ENCODE measurements around the gene KRTAP5-4. TPM values are rescaled to one million over a fixed set of nuclear protein-coding genes. Genes with fewer than 3 reads are reported as not detected.
"Not testable (repeated sequence)": the region's sequence is repeated elsewhere in the genome, so short reads cannot be mapped to it uniquely, and the experiment has no call there.

The KRTAP5-4 gene
- total RNA-seq, 1 experiment from 2014 or later: not detected

DNA sequence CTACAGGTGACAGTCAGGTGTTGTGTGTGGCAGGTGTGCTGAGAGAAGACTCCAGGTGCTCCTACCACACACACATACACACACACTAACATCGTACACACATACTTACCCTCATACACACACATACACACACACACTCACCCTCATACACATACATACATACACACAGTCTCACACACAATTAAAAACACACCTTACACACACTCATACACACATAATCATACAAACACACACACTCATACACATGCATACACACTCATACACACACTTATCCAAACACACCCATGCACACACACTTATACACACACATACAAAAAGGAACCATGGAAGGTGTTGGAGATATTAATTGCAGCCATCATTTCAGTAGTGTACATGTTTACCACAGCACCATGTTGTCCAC is 18.3 kb downstream of the KRTAP5-4 start:
- Histone ChIP-seq H3K27ac (ENCODE audit: low read length) (no peak overlapping the region), H3K36me3 (ENCODE audit: control insufficient read depth, insufficient read depth, low read length) (no peaks in the 10 kb centered on the region), H3K27me3 (ENCODE audit: control insufficient read depth, insufficient read depth, low read length) (peaks cover 25% of the 10 kb centered on the region), H3K9me3 (ENCODE audit: control insufficient read depth, insufficient read depth, low read depth, low read length) (no peaks in the 10 kb centered on the region), H3K4me1 (ENCODE audit: control insufficient read depth, insufficient read depth, low read length) (no peaks in the 10 kb centered on the region), H3K4me3 (ENCODE audit: low read depth in 2 of 2, low read length in 2 of 2) (no peak overlapping the region)
- intact Hi-C loops (cut with micrococcal nuclease; ENCODE audit: unreplicated experiment): no loop called here
- ChIA-PET CTCF (no interaction called here), POLR2A (no interaction called here)
- in situ Hi-C loops (cut with HindIII; ENCODE audit: low pct_unique_long_range_greater_than_20kb, low sequenced_read_pairs): no loop called here
- ATAC-seq (no peak), DNase-seq (ENCODE audit: low read depth, low spot score) (no peak)
- no peak for TF ChIP-seq SIN3A (IDR thresholded peaks at IDR 0.05; ENCODE audit: borderline replicate concordance, insufficient read depth, low read depth, low read length)
- TF ChIP-seq, protein P1, sequence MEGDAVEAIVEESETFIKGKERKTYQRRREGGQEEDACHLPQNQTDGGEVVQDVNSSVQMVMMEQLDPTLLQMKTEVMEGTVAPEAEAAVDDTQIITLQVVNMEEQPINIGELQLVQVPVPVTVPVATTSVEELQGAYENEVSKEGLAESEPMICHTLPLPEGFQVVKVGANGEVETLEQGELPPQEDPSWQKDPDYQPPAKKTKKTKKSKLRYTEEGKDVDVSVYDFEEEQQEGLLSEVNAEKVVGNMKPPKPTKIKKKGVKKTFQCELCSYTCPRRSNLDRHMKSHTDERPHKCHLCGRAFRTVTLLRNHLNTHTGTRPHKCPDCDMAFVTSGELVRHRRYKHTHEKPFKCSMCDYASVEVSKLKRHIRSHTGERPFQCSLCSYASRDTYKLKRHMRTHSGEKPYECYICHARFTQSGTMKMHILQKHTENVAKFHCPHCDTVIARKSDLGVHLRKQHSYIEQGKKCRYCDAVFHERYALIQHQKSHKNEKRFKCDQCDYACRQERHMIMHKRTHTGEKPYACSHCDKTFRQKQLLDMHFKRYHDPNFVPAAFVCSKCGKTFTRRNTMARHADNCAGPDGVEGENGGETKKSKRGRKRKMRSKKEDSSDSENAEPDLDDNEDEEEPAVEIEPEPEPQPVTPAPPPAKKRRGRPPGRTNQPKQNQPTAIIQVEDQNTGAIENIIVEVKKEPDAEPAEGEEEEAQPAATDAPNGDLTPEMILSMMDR (IDR thresholded peaks at IDR 0.05): no peak
- TF ChIP-seq TCF7L2 (IDR thresholded peaks at IDR 0.05; ENCODE audit: low read depth, low read length): no peak
- TF ChIP-seq POLR2AphosphoS5 (IDR thresholded peaks at IDR 0.05; ENCODE audit: low read depth, low read length): no peak
- TF ChIP-seq, protein P2, sequence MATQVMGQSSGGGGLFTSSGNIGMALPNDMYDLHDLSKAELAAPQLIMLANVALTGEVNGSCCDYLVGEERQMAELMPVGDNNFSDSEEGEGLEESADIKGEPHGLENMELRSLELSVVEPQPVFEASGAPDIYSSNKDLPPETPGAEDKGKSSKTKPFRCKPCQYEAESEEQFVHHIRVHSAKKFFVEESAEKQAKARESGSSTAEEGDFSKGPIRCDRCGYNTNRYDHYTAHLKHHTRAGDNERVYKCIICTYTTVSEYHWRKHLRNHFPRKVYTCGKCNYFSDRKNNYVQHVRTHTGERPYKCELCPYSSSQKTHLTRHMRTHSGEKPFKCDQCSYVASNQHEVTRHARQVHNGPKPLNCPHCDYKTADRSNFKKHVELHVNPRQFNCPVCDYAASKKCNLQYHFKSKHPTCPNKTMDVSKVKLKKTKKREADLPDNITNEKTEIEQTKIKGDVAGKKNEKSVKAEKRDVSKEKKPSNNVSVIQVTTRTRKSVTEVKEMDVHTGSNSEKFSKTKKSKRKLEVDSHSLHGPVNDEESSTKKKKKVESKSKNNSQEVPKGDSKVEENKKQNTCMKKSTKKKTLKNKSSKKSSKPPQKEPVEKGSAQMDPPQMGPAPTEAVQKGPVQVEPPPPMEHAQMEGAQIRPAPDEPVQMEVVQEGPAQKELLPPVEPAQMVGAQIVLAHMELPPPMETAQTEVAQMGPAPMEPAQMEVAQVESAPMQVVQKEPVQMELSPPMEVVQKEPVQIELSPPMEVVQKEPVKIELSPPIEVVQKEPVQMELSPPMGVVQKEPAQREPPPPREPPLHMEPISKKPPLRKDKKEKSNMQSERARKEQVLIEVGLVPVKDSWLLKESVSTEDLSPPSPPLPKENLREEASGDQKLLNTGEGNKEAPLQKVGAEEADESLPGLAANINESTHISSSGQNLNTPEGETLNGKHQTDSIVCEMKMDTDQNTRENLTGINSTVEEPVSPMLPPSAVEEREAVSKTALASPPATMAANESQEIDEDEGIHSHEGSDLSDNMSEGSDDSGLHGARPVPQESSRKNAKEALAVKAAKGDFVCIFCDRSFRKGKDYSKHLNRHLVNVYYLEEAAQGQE (IDR thresholded peaks at IDR 0.05; ENCODE audit: insufficient read depth in 1 of 2, low read depth in 2 of 2, low read length in 1 of 2): no peak
- BruUV-seq (replicated peaks): no TSS peak

DNA sequence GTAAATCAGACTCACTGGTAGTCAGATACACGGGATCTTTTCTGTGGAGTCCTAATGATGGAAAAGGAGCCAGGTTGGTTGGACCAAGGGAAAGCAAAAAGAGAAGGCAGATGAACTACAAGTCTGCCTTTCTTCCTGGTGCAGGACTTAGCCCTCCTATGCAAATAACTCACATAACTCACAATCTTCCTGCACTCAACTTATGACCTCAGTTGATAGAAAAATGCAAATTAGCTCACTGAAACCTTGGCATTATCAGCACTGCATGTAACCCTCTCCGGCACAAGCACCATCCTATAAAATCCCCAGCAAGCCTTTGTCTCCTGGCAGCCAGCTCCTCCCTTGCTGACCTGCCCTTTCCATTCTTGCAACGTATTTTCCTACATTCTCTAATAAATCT is 20.3 kb downstream of the KRTAP5-4 start:
- peaks cover 25% of the 10 kb centered on the region for H3K27me3 ChIP-seq (ENCODE audit: control insufficient read depth, insufficient read depth, low read length)
- ATAC-seq; H3K9me3 ChIP-seq (ENCODE audit: control insufficient read depth, insufficient read depth, low read depth, low read length); BruUV-seq (replicated peaks); intact Hi-C loops (cut with micrococcal nuclease; ENCODE audit: unreplicated experiment); DNase-seq (ENCODE audit: low read depth, low spot score); H3K27ac ChIP-seq (ENCODE audit: low read length); H3K36me3 ChIP-seq (ENCODE audit: control insufficient read depth, insufficient read depth, low read length); in situ Hi-C loops (cut with HindIII; ENCODE audit: low pct_unique_long_range_greater_than_20kb, low sequenced_read_pairs); H3K4me3 ChIP-seq (ENCODE audit: low read depth in 2 of 2, low read length in 2 of 2); CTCF ChIA-PET; POLR2A ChIA-PET; H3K4me1 ChIP-seq (ENCODE audit: control insufficient read depth, insufficient read depth, low read length): not testable (repeated sequence)

DNA sequence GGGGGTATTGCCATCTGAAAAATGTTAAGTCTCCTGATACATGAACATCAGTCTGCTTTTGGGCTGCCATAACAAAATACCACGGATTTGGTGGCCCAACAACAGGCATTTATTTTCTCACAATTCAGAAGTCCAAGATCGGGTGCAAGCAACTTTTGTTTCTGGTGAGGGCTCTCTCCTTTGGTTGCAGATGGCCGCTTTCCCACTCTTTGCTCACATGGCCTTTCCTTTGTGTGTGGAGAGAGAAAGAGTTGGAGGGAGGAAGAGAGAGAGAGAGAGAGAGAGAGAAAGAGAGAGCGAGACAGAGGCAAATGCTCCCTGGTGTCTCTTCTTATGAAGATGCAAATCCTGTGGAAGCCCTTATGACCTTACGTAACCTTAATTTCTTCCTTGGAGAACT is 21.3 kb downstream of the KRTAP5-4 start:
- Histone ChIP-seq H3K9me3 (ENCODE audit: control insufficient read depth, insufficient read depth, low read depth, low read length) (no peaks in the 10 kb centered on the region), H3K4me1 (ENCODE audit: control insufficient read depth, insufficient read depth, low read length) (no peaks in the 10 kb centered on the region), H3K4me3 (ENCODE audit: low read depth in 2 of 2, low read length in 2 of 2) (no peak overlapping the region), H3K36me3 (ENCODE audit: control insufficient read depth, insufficient read depth, low read length) (no peaks in the 10 kb centered on the region), H3K27ac (ENCODE audit: low read length) (no peak overlapping the region), H3K27me3 (ENCODE audit: control insufficient read depth, insufficient read depth, low read length) (peaks cover 25% of the 10 kb centered on the region)
- intact Hi-C loops (cut with micrococcal nuclease; ENCODE audit: unreplicated experiment) (no loop called here), in situ Hi-C loops (cut with HindIII; ENCODE audit: low pct_unique_long_range_greater_than_20kb, low sequenced_read_pairs) (no loop called here)
- BruUV-seq (replicated peaks): no TSS peak
- ATAC-seq (no peak), DNase-seq (ENCODE audit: low read depth, low spot score) (no peak)
- CTCF ChIA-PET: no interaction called here
- TF ChIP-seq SIN3A (IDR thresholded peaks at IDR 0.05; ENCODE audit: borderline replicate concordance, insufficient read depth, low read depth, low read length) (no peak), TCF7L2 (IDR thresholded peaks at IDR 0.05; ENCODE audit: low read depth, low read length) (no peak), POLR2AphosphoS5 (IDR thresholded peaks at IDR 0.05; ENCODE audit: low read depth, low read length) (no peak)
- TF ChIP-seq, protein P1 (IDR thresholded peaks at IDR 0.05): no peak
- TF ChIP-seq, protein P2 (IDR thresholded peaks at IDR 0.05; ENCODE audit: insufficient read depth in 1 of 2, low read depth in 2 of 2, low read length in 1 of 2): no peak
- POLR2A ChIA-PET: no interaction called here
